Loucy (cell line): ENCODE results near the gene PLEKHB1.

ENCODE experiments used
- H2AFZ ChIP-seq: fragments of 200-600 bp; sonication (generic); 2 replicates; pipeline ENCODE4 v1.6.0; 2016; ENCODE audit warnings: antibody characterized with exemption, mild to moderate bottlenecking, low read length, moderate library complexity
- H3F3A ChIP-seq: fragments of 200-600 bp; 2 replicates; pipeline ENCODE4 v1.6.0; 2016; ENCODE audit warnings: antibody characterized with exemption, low read depth, mild to moderate bottlenecking
- H3K27me3 ChIP-seq: fragments of 200-600 bp; sonication (generic); 2 replicates; pipeline ENCODE4 v1.6.1; 2014; ENCODE audit warnings: low read length, mild to moderate bottlenecking; ENCODE audit not compliant: insufficient read depth, poor library complexity, severe bottlenecking
- H3K36me3 ChIP-seq: fragments of 200-600 bp; sonication (generic); 2 replicates; pipeline ENCODE4 v1.6.1; 2016; ENCODE audit warnings: low read length; ENCODE audit not compliant: insufficient read depth
- H3K4me1 ChIP-seq: fragments of 200-600 bp; sonication (generic); 2 replicates; pipeline ENCODE4 v1.5.1; 2014; ENCODE audit warnings: low read length, mild to moderate bottlenecking; ENCODE audit not compliant: insufficient read depth, poor library complexity, severe bottlenecking
- H3K4me2 ChIP-seq: fragments of 200-600 bp; sonication (generic); 2 replicates; pipeline ENCODE4 v1.6.0; 2014; ENCODE audit warnings: antibody characterized with exemption, low read length, low read depth, mild to moderate bottlenecking; ENCODE audit not compliant: poor library complexity, severe bottlenecking
- H3K4me3 ChIP-seq: fragments of 200-600 bp; sonication (generic); 2 replicates; pipeline ENCODE4 v1.5.1; 2014; ENCODE audit warnings: low read length, mild to moderate bottlenecking, mixed read lengths; ENCODE audit not compliant: poor library complexity, severe bottlenecking
- H3K79me2 ChIP-seq: fragments of 200-600 bp; sonication (generic); 2 replicates; pipeline ENCODE4 v1.6.1; 2014; ENCODE audit warnings: low read length; ENCODE audit not compliant: insufficient read depth
- H3K9ac ChIP-seq: fragments of 200-600 bp; sonication (generic); 2 replicates; pipeline ENCODE4 v1.6.0; 2014; ENCODE audit warnings: mild to moderate bottlenecking, low read depth, low read length, moderate library complexity; ENCODE audit not compliant: poor library complexity, severe bottlenecking
- H3K9me2 ChIP-seq: fragments of 200-600 bp; sonication (generic); replicated peaks from 2 replicates; pipeline ENCODE4 v1.6.1; 2016; ENCODE audit warnings: low read depth, low read length, mixed read lengths
- H3K9me3 ChIP-seq: fragments of 200-600 bp; sonication (generic); 2 replicates; pipeline ENCODE4 v1.6.1; 2014; ENCODE audit warnings: mild to moderate bottlenecking, antibody characterized with exemption, low read length, low read depth; ENCODE audit not compliant: insufficient read depth
- H4K20me1 ChIP-seq: fragments of 200-600 bp; sonication (generic); 2 replicates; pipeline ENCODE4 v1.6.0; 2014; ENCODE audit warnings: antibody characterized with exemption, low read length, mild to moderate bottlenecking; ENCODE audit not compliant: insufficient read depth, poor library complexity, severe bottlenecking
- CTCF ChIP-seq: fragments of 200-600 bp; sonication (generic); conservative IDR thresholded peaks from 2 replicates; pipeline ENCODE4 v1.5.1; 2014; ENCODE audit warnings: mild to moderate bottlenecking, antibody characterized with exemption, low read length
- EZH2phosphoT487 ChIP-seq: fragments of 200-600 bp; IDR thresholded peaks from 2 replicates; pipeline ENCODE4 v1.6.1; 2018; ENCODE audit warnings: antibody characterized with exemption, mild to moderate bottlenecking, moderate library complexity, borderline replicate concordance

PLEKHB1 gene

GRCh38 chr11:73649206-73649605 is 2.8 kb downstream of the PLEKHB1 start:
- Histone ChIP-seq H3K9me3 (no peaks in the 10 kb centered on the region), H3F3A (no peaks in the 10 kb centered on the region), H3K4me3 (no peak overlapping the region), H3K36me3 (no peaks in the 10 kb centered on the region), H3K4me1 (no peaks in the 10 kb centered on the region), H2AFZ (no peak overlapping the region), H3K27me3 (no peaks in the 10 kb centered on the region), H3K9me2 (no peaks in the 10 kb centered on the region), H3K9ac (no peak overlapping the region), H4K20me1 (no peaks in the 10 kb centered on the region), H3K79me2 (no peaks in the 10 kb centered on the region), H3K4me2 (no peak overlapping the region)
- TF ChIP-seq CTCF (no peak), EZH2phosphoT487 (no peak)

- Histone ChIP-seq H3K4me2 (no peak overlapping the region), H3F3A (no peaks in the 10 kb centered on the region), H3K4me1 (no peaks in the 10 kb centered on the region), H2AFZ (no peak overlapping the region), H3K9me2 (no peaks in the 10 kb centered on the region), H3K9me3 (no peaks in the 10 kb centered on the region), H3K36me3 (no peaks in the 10 kb centered on the region), H3K9ac (no peak overlapping the region), H3K4me3 (no peak overlapping the region), H4K20me1 (no peaks in the 10 kb centered on the region), H3K79me2 (no peaks in the 10 kb centered on the region), H3K27me3 (no peaks in the 10 kb centered on the region)
- TF ChIP-seq EZH2phosphoT487, result no peak
- TF ChIP-seq CTCF, result no peak
Measured at GRCh38 chr11:73650400-73650799, 4.0 kb downstream of the PLEKHB1 start.

GRCh38 chr11:73651252-73651651 is 4.9 kb downstream of the PLEKHB1 start:
- Histone ChIP-seq H3K9ac (no peak overlapping the region), H3K79me2 (no peaks in the 10 kb centered on the region), H3K9me2 (no peaks in the 10 kb centered on the region), H3K9me3 (no peaks in the 10 kb centered on the region), H3F3A (no peaks in the 10 kb centered on the region), H3K36me3 (no peaks in the 10 kb centered on the region), H2AFZ (no peak overlapping the region), H3K4me1 (no peaks in the 10 kb centered on the region), H3K4me2 (no peak overlapping the region), H3K4me3 (no peak overlapping the region), H3K27me3 (no peaks in the 10 kb centered on the region), H4K20me1 (no peaks in the 10 kb centered on the region)
- no peak for TF ChIP-seq EZH2phosphoT487
- no peak for TF ChIP-seq CTCF
